Smooth muscle cell (in vitro differentiated cells): ENCODE data around the gene DMD. TPM values are rescaled to one million over a fixed set of nuclear protein-coding genes. Genes with fewer than 3 reads are reported as not detected.

ENCODE experiments used
- DNase-seq: peaks from one replicate; lab custom pipeline; 2025; ENCODE audit not compliant: unreplicated experiment; lab: John Stamatoyannopoulos, UW
- H2AFZ ChIP-seq: fragments of 200-600 bp; sonication (generic); 2 replicates; pipeline ENCODE4 v1.6.0; 2016; ENCODE audit warnings: antibody characterized with exemption, low read depth, mild to moderate bottlenecking
- H3F3A ChIP-seq: fragments of 200-600 bp; sonication (generic); 2 replicates; pipeline ENCODE4 v1.6.0; 2017; ENCODE audit warnings: antibody characterized with exemption, low read depth
- H3K27ac ChIP-seq: fragments of 200-600 bp; sonication (generic); 2 replicates; pipeline ENCODE4 v1.5.1; 2016; ENCODE audit warnings: low read depth, mild to moderate bottlenecking
- H3K27me3 ChIP-seq: fragments of 200-600 bp; sonication (generic); 2 replicates; pipeline ENCODE4 v1.6.1; 2016; ENCODE audit warnings: low read depth, mild to moderate bottlenecking
- H3K36me3 ChIP-seq: fragments of 200-600 bp; sonication (generic); 2 replicates; pipeline ENCODE4 v1.5.1; 2016; ENCODE audit warnings: low read depth
- H3K4me1 ChIP-seq: fragments of 200-600 bp; sonication (generic); 2 replicates; pipeline ENCODE4 v1.5.1; 2016; ENCODE audit warnings: low read depth
- H3K4me2 ChIP-seq: fragments of 200-600 bp; sonication (generic); 2 replicates; pipeline ENCODE4 v1.6.0; 2016; ENCODE audit warnings: mild to moderate bottlenecking
- H3K4me3 ChIP-seq: fragments of 200-600 bp; sonication (generic); 2 replicates; pipeline ENCODE4 v1.5.1; 2016; ENCODE audit warnings: mild to moderate bottlenecking
- H3K79me2 ChIP-seq: fragments of 200-600 bp; sonication (generic); 2 replicates; pipeline ENCODE4 v1.6.0; 2016; ENCODE audit warnings: low read depth, mild to moderate bottlenecking
- H3K9ac ChIP-seq: fragments of 200-600 bp; sonication (generic); 2 replicates; pipeline ENCODE4 v1.6.0; 2016; ENCODE audit warnings: low read depth
- H3K9me3 ChIP-seq: fragments of 200-600 bp; sonication (generic); replicated peaks from 2 replicates; pipeline ENCODE4 v1.5.1; 2016; ENCODE audit warnings: low read depth
- H4K20me1 ChIP-seq: fragments of 200-600 bp; sonication (generic); 2 replicates; pipeline ENCODE4 v1.6.0; 2016; ENCODE audit warnings: low read depth
- CTCF ChIP-seq: fragments of 200-600 bp; sonication (generic); IDR thresholded peaks from 2 replicates; pipeline ENCODE4 v1.5.1; 2017; ENCODE audit warnings: borderline replicate concordance, mild to moderate bottlenecking, antibody characterized with exemption; ENCODE audit not compliant: insufficient read depth, poor library complexity, severe bottlenecking
- WGBS: methylation state at CpG from one replicate; pipeline ENCODE4 v1.1.7; 2016; ENCODE audit warnings: low lambda C conversion rate; 5-methylcytosine and 5-hydroxymethylcytosine counted together
- polyA plus RNA-seq: library from polyadenylated mRNA; unstranded; fragments of >200 nt; fragmentation: Nextera tagmentation; extraction: Ambion mirVana; gene quantifications from 2 replicates; pipeline ENCODE4 v1.2.1, GENCODE V29; 2016
- total RNA-seq: library from RNA; depleted of rRNA; stranded (reverse); fragments of >200 nt; gene quantifications from 2 replicates; pipeline ENCODE4 v1.2.3, GENCODE V29; 2014

The DMD gene
- total and polyA plus RNA-seq, 2 experiments from 2014 or later: 12.3 to 12.6 TPM

GRCh38 chrX:31436424-31436823 is 1774.9 kb downstream of the DMD start:
- Histone ChIP-seq H2AFZ (no peak overlapping the region), H3K79me2 (no peaks in the 10 kb centered on the region), H3K4me1 (peaks cover 11% of the 10 kb centered on the region), H3K4me3 (no peak overlapping the region), H3K36me3 (no peaks in the 10 kb centered on the region), H4K20me1 (no peaks in the 10 kb centered on the region), H3K9ac (no peak overlapping the region), H3K27me3 (no peaks in the 10 kb centered on the region), H3K9me3 (no peaks in the 10 kb centered on the region), H3K27ac (no peak overlapping the region), H3F3A (no peaks in the 10 kb centered on the region), H3K4me2 (no peak overlapping the region)
- TF ChIP-seq CTCF: no peak
- 74% methylated on average over 3 of the region's 3 CpGs for WGBS
- no peak for DNase-seq

- whole genome bisulfite sequencing: 40% methylated on average over 7 of the region's 7 CpGs
- H3K27ac ChIP-seq: peak overlapping the region; percentile 26
- H3K9ac ChIP-seq: no peak overlapping the region
- no peaks in the 10 kb centered on the region for H3K79me2 ChIP-seq
- peak overlapping the region; percentile 35 for H2AFZ ChIP-seq
- no peaks in the 10 kb centered on the region for H3F3A ChIP-seq
- peak overlapping the region; percentile 6 for H3K4me3 ChIP-seq
- H3K4me2 ChIP-seq: peak overlapping the region; percentile 55
- no peaks in the 10 kb centered on the region for H4K20me1 ChIP-seq
- H3K4me1 ChIP-seq: peaks cover 11% of the 10 kb centered on the region
- no peaks in the 10 kb centered on the region for H3K9me3 ChIP-seq
- DNase-seq: no peak
- no peak for TF ChIP-seq CTCF
- no peaks in the 10 kb centered on the region for H3K36me3 ChIP-seq
- H3K27me3 ChIP-seq: no peaks in the 10 kb centered on the region
Observed at GRCh38 chrX:31435592-31435991, 1775.8 kb downstream of the DMD start.

- 50% methylated on average over 1 of the region's 1 CpG for WGBS
- Histone ChIP-seq H2AFZ (no peak overlapping the region), H4K20me1 (no peaks in the 10 kb centered on the region), H3K27ac (no peak overlapping the region), H3F3A (no peaks in the 10 kb centered on the region), H3K79me2 (no peaks in the 10 kb centered on the region), H3K9me3 (no peaks in the 10 kb centered on the region), H3K27me3 (no peaks in the 10 kb centered on the region), H3K9ac (no peak overlapping the region), H3K4me2 (no peak overlapping the region), H3K36me3 (no peaks in the 10 kb centered on the region), H3K4me3 (no peak overlapping the region), H3K4me1 (peaks cover 11% of the 10 kb centered on the region)
- DNase-seq: no peak
- TF ChIP-seq CTCF: no peak
Observed at GRCh38 chrX:31433856-31434255, 1777.5 kb downstream of the DMD start.

- Histone ChIP-seq H3K4me1 (peaks cover under 1% of the 10 kb centered on the region), H3K27ac (no peak overlapping the region), H3K4me2 (no peak overlapping the region), H2AFZ (no peak overlapping the region), H3K9ac (no peak overlapping the region), H3K9me3 (no peaks in the 10 kb centered on the region), H3K4me3 (no peak overlapping the region), H3K27me3 (no peaks in the 10 kb centered on the region), H3F3A (no peaks in the 10 kb centered on the region), H3K36me3 (no peaks in the 10 kb centered on the region), H4K20me1 (no peaks in the 10 kb centered on the region), H3K79me2 (no peaks in the 10 kb centered on the region)
- no peak for TF ChIP-seq CTCF
- DNase-seq: no peak
- 83% methylated on average over 6 of the region's 6 CpGs for WGBS
Observed at GRCh38 chrX:31429915-31430314, 1781.4 kb downstream of the DMD start.
